HepG2 (cell line): ENCODE measurements around the gene PTPRN. TPM values are rescaled to one million over a fixed set of nuclear protein-coding genes. Genes with fewer than 3 reads are reported as not detected.
A peak's percentile ranks its signal among the peaks of the same experiment; 100 is the strongest.

Experiments used
- ATAD3A ChIP-seq: sonication (generic); formaldehyde crosslinking; IDR thresholded peaks from 2 replicates; pipeline ENCODE4 v1.4.0; 2020; ENCODE audit warnings: missing genetic modification reagents
- ATRX ChIP-seq: sonication (generic); formaldehyde crosslinking; IDR thresholded peaks from 2 replicates; pipeline ENCODE4 v1.4.0; 2020; ENCODE audit warnings: missing genetic modification reagents, borderline replicate concordance
- BCL3 ChIP-seq: sonication (generic); formaldehyde crosslinking; IDR thresholded peaks from 2 replicates; pipeline ENCODE4 v1.5.1; 2020; ENCODE audit warnings: mild to moderate bottlenecking, missing genetic modification reagents, moderate library complexity
- CC2D1A ChIP-seq: sonication (generic); formaldehyde crosslinking; IDR thresholded peaks from 2 replicates; pipeline ENCODE4 v1.8.1; 2023; ENCODE audit warnings: mild to moderate bottlenecking, missing genetic modification reagents
- GFI1 ChIP-seq: sonication (generic); formaldehyde crosslinking; IDR thresholded peaks from 2 replicates; pipeline ENCODE4 v1.5.0; 2020; ENCODE audit warnings: missing genetic modification reagents, mild to moderate bottlenecking, borderline replicate concordance
- HMGA1 ChIP-seq: sonication (generic); formaldehyde crosslinking; conservative IDR thresholded peaks from 2 replicates; pipeline ENCODE4 v1.4.0; 2020; ENCODE audit warnings: missing genetic modification reagents
- JARID2 ChIP-seq: sonication (generic); formaldehyde crosslinking; IDR thresholded peaks from 2 replicates; pipeline ENCODE4 v1.8.1; 2023; ENCODE audit warnings: missing genetic modification reagents, inconsistent platforms; ENCODE audit not compliant: insufficient replicate concordance
- KAT2B ChIP-seq: fragments of 150-350 bp; IDR thresholded peaks from 2 replicates; pipeline ENCODE4 v1.6.1; 2014; ENCODE audit warnings: low read depth, low read length, borderline replicate concordance
- KLF15 ChIP-seq: sonication (generic); formaldehyde crosslinking; IDR thresholded peaks from 2 replicates; pipeline ENCODE4 v1.8.1; 2023; ENCODE audit warnings: borderline replicate concordance, mild to moderate bottlenecking, inconsistent platforms, missing genetic modification reagents, mixed read lengths
- NFKB2 ChIP-seq: sonication (generic); formaldehyde crosslinking; IDR thresholded peaks from 2 replicates; pipeline ENCODE4 v1.4.0; 2020; ENCODE audit warnings: missing genetic modification reagents, borderline replicate concordance
- NR1H2 ChIP-seq: sonication (generic); formaldehyde crosslinking; IDR thresholded peaks from 2 replicates; pipeline ENCODE4 v1.8.1; 2022; ENCODE audit warnings: low read depth, missing genetic modification reagents, borderline replicate concordance
- PAF1 ChIP-seq: IDR thresholded peaks from 2 replicates; pipeline ENCODE4 v1.6.1; 2016; ENCODE audit warnings: missing genetic modification reagents, missing compliant biosample characterization
- PBX3 ChIP-seq: sonication (generic); formaldehyde crosslinking; IDR thresholded peaks from 2 replicates; pipeline ENCODE4 v1.8.1; 2023; ENCODE audit warnings: missing genetic modification reagents, inconsistent platforms, borderline replicate concordance
- POLR2AphosphoS2 ChIP-seq: IDR thresholded peaks from 2 replicates; pipeline ENCODE4 v1.6.1; 2011; ENCODE audit warnings: low read depth, low read length, improper control_type of control experiment
- RAD51 ChIP-seq: fragments of 450-650 bp; IDR thresholded peaks from 2 replicates; pipeline ENCODE4 v1.6.1; 2016; ENCODE audit warnings: borderline replicate concordance
- SMARCE1 ChIP-seq: fragments of 450-650 bp; IDR thresholded peaks from 2 replicates; pipeline ENCODE4 v1.6.1; 2017; ENCODE audit warnings: borderline replicate concordance
- SRF ChIP-seq: IDR thresholded peaks from 2 replicates; pipeline ENCODE4 v1.6.1; 2011; ENCODE audit warnings: mild to moderate bottlenecking, low read depth, low read length, moderate library complexity
- ZBTB8A ChIP-seq: sonication (generic); formaldehyde crosslinking; IDR thresholded peaks from 2 replicates; pipeline ENCODE4 v1.4.0; 2020; ENCODE audit warnings: mild to moderate bottlenecking, low read depth, missing genetic modification reagents, borderline replicate concordance
- ZNF10 ChIP-seq: sonication (generic); formaldehyde crosslinking; IDR thresholded peaks from 2 replicates; pipeline ENCODE4 v1.4.0; 2020; ENCODE audit warnings: mild to moderate bottlenecking, low read depth, missing genetic modification reagents, borderline replicate concordance
- ZNF260 ChIP-seq: sonication (generic); formaldehyde crosslinking; IDR thresholded peaks from 2 replicates; pipeline ENCODE4 v1.4.0; 2020; ENCODE audit warnings: missing genetic modification reagents, low read depth, mild to moderate bottlenecking, borderline replicate concordance
- ZNF513 ChIP-seq: sonication (generic); formaldehyde crosslinking; conservative IDR thresholded peaks from 2 replicates; pipeline ENCODE4 v1.5.0; 2020; ENCODE audit warnings: missing genetic modification reagents
- ZNF589 ChIP-seq: sonication (generic); formaldehyde crosslinking; conservative IDR thresholded peaks from 2 replicates; pipeline ENCODE4 v1.8.0; 2022; ENCODE audit warnings: mild to moderate bottlenecking, moderate library complexity, missing genetic modification reagents
- ZNF691 ChIP-seq: sonication (generic); formaldehyde crosslinking; IDR thresholded peaks from 2 replicates; pipeline ENCODE4 v1.4.0; 2020; ENCODE audit warnings: missing genetic modification reagents, low read depth, mild to moderate bottlenecking, borderline replicate concordance
- ZNF768 ChIP-seq: sonication (generic); formaldehyde crosslinking; IDR thresholded peaks from 2 replicates; pipeline ENCODE4 v1.4.0; 2020; ENCODE audit warnings: missing genetic modification reagents
- ZNF850 ChIP-seq: sonication (generic); formaldehyde crosslinking; conservative IDR thresholded peaks from 2 replicates; pipeline ENCODE4 v1.9.0; 2021; ENCODE audit warnings: mild to moderate bottlenecking, missing genetic modification reagents
- ZNF891 ChIP-seq: sonication (generic); formaldehyde crosslinking; IDR thresholded peaks from 2 replicates; pipeline ENCODE4 v1.5.0; 2020; ENCODE audit warnings: mild to moderate bottlenecking, missing genetic modification reagents
- polyA plus RNA-seq, 8 experiments: library from polyadenylated mRNA; depleted of rRNA in 3 of 8; stranded (reverse) in 7 of 8; unstranded in 1 of 8; fragments of >200 nt; fragmentation: Illumina TruSeq in 4 of 8; extraction: Trizol in 4 of 8; gene quantifications; 2 replicates each; pipeline versions ENCODE4 v1.2.1 to v1.2.3, GENCODE V29; 2011 to 2016; ENCODE audit warnings: low read depth in 4 of 8, missing spikeins in 1 of 8, mixed read lengths in 1 of 8; ENCODE audit not compliant: insufficient read depth in 1 of 8
- total RNA-seq, 5 experiments: library from RNA; depleted of rRNA; stranded (reverse); fragments of >200 nt; fragmentation: Illumina TruSeq; extraction: Trizol; gene quantifications; 2 replicates each; pipeline ENCODE4 v1.2.3, GENCODE V29; 2016; ENCODE audit warnings: low read depth in 1 of 5

The PTPRN gene
- total and polyA plus RNA-seq, 2 of the 13 experiments (the other 11 are each of a cell fraction or from before 2014, with no cell fraction given) = 0.26 TPM; not detected in 1

GRCh38 chr2:219249203-219249980 lies 59.8 kb downstream of the PTPRN start (continued):
- TF ChIP-seq ZNF260 (CRISPR knock-in tag) (no peak), ZNF691 (peak; percentile 43; the same call in 1 of the 2 replicates), CC2D1A (CRISPR knock-in tag) (0 out of 2 replicates have a peak, but pooled peaks have one; percentile 10), ZBTB8A (CRISPR knock-in tag) (0 out of 2 replicates have a peak, but pooled peaks have one; percentile 5), PBX3 (no peak), ATAD3A (no peak), ATRX (CRISPR knock-in tag) (no peak), NR1H2 (CRISPR knock-in tag) (no peak), RAD51 (no peak), HMGA1 (no peak), ZNF589 (CRISPR knock-in tag) (no peak), ZNF513 (CRISPR knock-in tag) (no peak), SRF (no peak; the same call in 1 of the 2 replicates), ZNF10 (CRISPR knock-in tag) (no peak), KLF15 (no peak), ZNF850 (CRISPR knock-in tag) (no peak), PAF1 (CRISPR knock-in tag) (no peak), GFI1 (no peak), SMARCE1 (no peak), NFKB2 (CRISPR knock-in tag) (no peak; the same call in 1 of the 2 replicates), KAT2B (no peak), ZNF891 (CRISPR knock-in tag) (peak; percentile 88), POLR2AphosphoS2 (no peak), BCL3 (CRISPR knock-in tag) (no peak; the same call in none of the 2 replicates), JARID2 (peak; percentile 18), ZNF768 (CRISPR knock-in tag) (peak; percentile 78; the same call in 1 of the 2 replicates)
